CD4-positive, alpha-beta T cell treated with Interleukin-17A for 4 hours (primary cell): ENCODE data around the gene ITGB1.
"Not testable (repeated sequence)": the region's sequence is repeated elsewhere in the genome, so short reads cannot be mapped to it uniquely, and the experiment has no call there.

Source experiments
- DNase-seq: peaks from one replicate; pipeline ENCODE4 v3.0.0-alpha.2; 2020; ENCODE audit warnings: mixed read lengths

Gene ITGB1

DNA sequence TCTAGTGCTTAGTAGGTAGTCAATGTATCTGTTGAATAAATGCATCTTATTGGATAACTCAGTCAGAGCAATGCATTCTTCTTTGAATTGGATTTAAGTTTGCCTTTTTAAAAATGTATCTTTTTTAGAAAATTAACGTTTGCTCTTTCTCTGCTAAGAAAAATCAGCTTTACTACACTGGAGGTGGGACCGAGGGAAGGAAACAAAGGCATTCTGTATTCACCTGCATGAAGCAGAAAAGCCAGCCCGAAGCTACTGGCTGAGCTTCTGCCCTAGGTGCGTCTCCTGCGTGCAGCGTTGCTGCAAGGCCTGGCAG lies 22.2 kb upstream of the ITGB1 start:
- DNase-seq, result no peak

DNA sequence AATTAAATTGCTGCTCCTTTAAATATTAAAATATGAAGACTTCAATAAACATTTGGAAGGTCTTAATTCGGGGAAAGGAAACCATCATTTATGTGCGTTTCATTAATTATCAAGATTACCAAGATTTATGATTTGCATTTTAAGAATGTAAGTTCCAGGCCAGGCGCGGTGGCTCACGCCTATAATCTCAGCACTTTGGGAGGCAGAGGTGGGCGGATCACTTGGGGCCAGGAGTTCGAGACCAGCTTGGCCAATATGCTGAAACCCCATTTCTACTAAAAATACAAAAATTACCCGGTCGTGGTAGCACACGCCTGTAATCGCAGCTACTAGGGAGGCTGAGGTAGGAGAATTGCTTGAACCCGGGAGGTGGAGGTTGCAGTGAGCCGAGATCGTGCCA lies 21.7 kb upstream of the ITGB1 start:
- not testable (repeated sequence) for DNase-seq

DNA sequence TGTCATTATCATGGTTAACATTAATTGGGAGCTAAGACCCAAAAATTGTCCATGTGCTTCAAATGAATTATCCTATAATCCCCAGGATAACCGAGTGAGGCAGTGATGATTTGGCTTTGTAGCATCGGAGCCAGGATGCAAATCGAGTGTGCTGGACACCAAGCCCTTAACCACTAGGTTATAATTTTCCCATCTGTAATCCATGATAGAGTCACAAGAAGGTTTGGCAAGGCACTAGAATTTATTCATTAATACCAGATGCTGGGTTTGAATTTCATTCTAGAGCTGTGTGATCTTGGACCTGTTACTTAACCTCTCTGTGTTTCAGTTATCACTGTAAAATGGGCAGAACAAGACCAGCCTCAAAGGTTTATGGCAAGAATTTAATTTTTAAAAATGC lies 21.0 kb upstream of the ITGB1 start:
- DNase-seq, result no peak

DNA sequence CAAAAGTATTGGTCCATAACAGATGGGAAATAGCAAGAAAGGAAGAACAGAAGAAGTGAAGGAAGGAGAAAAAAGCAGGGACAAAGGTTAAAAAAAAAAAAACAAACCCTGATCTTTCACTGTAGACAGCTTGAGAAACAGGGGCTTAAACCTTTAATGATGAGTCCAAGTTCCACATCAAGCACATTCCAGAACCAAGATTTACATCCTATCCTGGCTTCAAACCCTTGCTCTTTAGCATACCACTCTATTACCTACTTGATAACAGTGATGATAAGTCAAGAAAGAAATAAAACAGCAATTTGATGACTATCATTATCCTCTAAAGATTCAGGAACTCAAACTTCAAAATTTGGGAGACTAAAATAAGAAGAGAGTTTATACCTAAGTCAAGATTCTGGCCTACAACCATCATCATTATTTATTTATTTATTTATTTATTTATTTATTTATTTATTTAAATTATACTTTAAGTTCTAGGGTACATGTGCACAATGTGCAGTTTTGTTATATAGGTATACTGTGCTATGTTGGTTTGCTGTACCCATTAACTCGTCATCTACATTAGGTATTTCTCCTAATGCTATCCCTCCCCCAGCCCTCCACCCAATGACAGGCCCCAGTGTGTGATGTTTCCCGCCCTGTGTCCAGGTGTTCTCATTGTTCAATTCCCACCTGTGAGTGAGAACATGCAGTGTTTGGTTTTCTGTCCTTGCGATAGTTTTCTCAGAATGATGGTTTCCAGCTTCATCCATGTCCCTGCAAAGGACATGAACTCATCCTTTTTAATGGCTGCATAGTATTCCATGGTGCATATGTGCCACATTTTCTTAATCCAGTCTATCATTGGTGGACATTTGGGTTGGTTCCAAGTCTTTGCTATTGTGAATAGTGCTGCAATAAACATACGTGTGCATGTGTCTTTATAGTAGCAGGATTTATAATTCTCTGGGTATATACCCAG lies 20.1 kb upstream of the ITGB1 start:
- DNase-seq, result not testable (repeated sequence)

DNA sequence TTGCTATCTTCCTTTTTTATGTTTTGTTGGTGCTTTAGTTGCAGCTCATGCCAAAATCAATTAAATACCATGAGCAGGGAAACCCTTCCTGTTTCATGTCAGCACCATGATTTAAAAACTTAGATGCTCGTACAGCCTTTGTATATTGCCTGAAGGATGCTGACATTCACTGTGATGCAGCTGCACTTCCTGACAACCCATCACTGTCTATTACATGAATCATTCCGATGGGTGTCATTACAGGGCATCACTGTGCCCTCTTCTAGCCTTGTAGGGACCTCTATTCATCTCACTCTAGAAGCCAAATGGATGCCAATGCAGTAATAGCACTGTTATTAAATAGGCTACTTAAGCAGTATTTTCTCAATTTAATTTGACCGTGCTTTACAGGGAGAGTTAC lies 18.3 kb upstream of the ITGB1 start:
- DNase-seq, result no peak

DNA sequence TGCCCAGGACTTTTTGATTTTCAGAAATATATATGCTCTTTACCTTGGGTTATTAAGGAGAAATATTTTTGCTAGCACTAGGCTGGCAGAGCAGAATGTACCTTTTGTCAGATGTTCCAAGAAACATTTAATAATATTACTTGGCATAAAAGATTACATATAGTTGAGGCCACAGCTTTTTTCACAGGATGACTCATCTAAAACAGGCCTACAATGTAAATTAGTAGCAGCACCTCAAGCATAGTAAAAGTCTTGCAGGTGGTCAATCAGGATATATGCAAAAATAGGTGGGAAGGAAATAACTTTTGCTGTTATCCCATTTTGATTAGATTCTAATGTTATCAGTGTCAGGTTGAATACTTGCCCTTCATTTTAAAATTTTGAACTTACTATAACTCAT lies 14.9 kb upstream of the ITGB1 start:
- DNase-seq, result no peak

DNA sequence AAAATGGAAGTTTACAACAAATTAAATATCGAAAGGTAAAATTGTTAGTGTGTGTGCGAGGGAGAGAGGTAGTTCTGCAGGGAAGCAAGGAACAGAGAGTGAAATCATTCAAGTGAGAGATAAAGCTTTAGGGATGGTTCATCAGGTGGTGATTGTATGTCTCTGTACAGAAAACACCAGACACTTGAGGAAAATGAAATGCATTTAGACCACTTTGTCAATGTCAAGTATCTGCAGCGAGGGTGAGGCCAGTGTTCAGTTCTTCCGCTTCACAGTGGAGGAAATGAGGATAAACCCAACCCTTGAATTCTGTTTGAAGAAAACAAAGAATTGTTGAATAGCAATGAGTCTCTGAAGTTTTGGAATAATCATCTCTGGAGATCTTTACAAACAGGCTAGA lies 14.4 kb upstream of the ITGB1 start:
- DNase-seq, result no peak

DNA sequence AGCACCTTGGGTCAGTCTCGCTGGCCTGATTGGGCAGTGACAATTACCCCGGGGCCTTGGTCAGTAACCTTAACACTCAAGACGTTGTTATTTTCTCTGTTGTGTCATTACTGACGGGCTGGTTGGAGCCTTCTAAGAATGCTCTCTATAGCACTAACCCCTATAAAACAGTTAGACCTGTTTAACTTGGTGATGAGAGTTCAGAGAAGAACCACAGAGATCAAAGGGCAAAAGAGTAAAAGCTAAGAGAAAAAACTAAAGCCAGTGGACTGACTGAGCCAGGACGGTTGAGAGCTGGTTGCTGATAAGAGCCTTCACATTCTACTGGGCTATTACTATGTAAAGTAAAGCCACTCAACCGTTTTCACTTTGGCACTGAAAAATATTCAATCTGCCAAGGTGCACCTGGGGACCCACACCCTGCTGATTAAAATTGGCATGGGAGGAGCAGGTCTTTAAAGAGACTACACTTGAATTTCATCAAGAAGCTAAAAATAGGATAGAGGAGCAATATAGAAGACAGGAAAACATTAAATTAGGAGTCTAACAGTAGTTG lies 13.6 kb upstream of the ITGB1 start:
- no peak for DNase-seq

DNA sequence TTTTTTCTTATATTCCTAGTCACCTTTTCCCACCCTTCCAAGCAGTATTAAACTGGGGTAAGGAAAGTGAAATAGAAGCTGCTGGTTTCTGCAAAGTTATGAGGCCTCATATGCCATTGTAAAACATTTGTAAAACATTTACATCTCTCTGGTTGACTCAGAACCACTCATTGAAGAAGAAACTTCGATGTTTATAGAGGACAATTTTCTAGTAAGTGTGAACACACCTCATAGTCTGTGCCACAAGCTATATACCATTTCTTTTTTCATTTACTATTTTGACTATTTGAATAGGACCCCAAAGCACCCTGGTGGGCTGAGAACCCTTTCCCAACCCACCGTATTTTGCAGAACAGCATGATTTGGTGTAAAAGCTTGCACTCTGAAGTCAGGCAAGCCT lies 12.9 kb upstream of the ITGB1 start:
- DNase-seq, result no peak

DNA sequence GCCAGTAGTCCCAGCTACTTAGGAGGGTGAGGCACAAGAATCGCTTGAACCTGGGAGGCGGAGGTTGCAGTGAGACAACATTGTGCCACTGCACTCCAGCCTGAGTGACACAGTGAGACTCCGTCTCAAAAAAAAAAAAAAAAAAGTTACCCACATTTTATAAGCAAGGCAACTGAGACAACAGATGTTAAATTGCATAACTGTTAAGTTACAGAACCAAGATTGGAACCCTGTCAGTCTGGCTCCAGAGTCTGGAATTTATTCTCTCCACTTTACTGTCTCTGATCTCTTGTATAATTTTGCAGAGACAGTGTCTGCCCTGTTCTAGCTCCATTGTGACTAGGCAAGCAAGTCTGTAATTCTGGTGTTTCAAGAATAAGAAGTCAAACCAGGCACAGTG lies 6.2 kb upstream of the ITGB1 start:
- no peak for DNase-seq

DNA sequence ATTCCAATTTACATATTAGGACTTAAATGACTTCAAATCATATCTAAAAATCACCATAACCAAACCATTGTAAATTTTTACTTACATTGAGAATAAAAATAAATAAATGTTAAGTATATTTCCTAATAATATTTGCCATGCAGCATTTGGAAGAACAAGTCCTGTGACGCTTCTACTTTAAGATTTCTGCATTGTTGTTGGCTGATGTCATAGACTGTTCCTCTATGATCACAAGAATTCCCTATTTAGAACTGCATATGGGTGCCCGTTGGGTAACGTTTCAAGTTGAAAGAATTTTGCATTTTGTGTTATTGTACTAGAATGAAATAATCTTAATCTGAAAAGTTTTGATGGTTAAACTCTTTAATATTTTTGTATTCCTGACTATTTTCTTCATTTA lies 5.1 kb upstream of the ITGB1 start:
- no peak for DNase-seq

DNA sequence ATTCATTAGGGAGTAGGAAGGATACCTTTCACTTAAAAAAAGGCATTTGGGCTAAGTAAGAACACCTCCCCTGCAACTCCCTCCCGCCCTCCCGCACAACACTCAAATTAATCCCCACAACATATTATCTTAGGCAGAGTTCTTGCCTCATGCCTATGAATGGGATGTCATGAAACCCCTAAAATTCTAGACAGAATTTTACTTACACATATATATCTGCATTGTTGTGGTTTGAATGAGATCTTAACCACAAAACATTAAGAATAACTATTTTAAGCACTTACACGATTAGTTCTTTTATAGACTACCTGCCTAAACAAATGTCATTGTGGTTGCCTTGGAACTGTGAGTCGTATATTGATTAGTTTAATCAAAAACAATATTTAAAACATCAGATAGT lies 4.5 kb upstream of the ITGB1 start:
- no peak for DNase-seq

DNA sequence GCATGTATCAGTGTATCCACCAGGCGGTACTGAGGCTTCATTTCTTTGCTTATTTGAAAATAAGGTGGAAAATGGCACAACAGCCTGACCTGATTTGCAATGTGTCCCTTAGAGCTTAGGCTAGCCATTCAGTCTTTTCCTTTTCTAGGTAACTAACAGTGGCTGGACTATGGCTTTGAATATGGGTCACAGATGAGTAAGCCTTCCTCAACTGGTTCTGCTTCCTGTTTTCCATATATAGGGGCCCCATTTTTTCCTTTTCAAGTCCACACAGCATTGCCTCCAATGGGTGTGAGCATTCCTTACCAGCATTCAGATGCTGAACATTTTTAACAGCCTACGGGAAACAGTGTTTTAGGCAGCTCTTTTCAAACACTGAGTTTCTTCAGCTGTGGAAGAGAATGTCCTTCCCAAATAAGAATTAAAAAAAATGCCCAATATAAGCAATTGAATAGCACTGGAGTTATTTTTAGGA lies 3.9 kb upstream of the ITGB1 start:
- no peak for DNase-seq

DNA sequence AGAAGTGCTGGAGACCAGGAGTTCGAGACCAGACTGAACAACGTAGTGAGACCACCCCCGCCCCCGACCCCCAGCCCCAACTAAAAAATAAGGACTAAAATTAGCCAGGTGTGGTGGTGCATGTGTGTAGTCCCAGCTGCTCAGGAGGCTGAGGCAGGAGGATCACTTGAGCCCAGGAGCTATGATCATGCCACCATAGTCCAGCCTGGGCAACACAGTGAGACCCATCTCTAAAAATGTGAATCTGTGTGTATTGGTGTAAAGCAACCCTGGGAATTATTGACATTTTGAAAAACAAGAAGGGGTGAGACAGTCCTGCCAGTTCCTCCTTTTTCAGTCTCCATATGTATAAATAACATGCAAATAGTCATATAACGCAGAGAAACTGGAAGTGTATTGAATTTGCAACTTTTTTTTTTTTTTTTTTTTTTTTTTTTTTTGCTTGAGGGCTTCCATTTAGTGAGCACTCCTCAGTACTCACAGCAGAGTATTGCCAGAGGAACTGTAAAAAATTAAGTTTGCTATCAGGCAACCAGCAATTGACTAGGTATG lies 3.4 kb upstream of the ITGB1 start:
- DNase-seq, result no peak

DNA sequence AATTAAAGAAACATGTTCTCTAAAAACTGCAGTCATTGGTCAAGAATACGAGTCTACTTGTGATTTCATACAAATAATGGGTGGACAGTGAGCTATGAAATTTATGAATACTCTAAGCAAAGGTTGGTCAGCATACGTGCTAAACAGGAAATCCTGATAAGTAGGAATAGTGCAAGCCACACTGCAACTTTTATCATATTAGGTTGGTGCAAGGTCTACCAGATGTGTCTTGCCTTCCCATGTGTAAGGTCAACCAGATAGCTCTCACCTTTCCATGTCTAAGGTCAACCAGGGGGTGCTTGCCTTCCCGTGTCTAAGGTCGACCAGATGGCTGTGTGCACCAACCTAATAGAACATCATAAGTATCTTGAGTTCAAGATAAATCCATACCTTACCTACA lies 2.0 kb upstream of the ITGB1 start:
- DNase-seq, result no peak

DNA sequence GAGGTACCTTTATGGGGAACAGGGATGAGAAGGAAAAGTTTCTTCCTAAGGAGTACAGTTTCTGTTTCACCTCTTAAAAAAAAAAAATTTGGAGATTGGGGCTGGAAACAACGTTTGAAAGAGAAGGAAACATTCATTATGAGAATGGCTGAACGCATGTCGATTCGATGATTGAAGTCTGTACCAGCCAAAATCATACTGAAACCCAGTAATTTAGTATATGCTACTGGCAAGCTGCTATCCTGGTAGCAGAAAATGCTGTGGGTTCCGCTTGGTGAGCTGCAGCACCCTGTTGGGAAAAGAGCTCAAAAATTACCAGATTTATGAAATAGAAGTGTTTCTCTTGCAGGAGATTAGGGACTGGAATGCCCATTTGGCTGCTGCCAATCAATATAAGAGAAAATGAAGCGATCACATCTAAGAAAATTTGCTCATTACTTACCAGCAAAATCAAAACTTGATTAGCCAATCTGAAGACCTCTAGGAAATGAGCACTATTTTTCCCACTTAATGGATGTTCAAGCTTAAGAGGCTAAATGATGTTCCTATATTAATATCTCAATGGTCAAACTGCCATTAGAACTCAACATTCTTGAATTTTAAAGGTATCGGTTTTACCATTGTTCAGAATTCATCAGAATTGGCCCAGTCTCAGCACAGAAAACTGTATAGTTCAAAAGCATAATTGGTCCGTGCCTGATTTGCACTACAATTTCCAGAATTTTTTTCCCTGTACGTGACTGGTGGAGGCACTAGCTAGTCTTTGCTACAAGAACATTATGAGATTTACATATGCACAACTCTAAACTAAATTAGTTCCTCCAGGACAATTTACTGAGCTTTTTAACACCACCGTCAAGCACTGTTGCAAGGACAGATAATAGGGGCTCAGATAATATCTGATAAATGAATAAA lies 1.2 kb upstream of the ITGB1 start:
- DNase-seq, result no peak

DNA sequence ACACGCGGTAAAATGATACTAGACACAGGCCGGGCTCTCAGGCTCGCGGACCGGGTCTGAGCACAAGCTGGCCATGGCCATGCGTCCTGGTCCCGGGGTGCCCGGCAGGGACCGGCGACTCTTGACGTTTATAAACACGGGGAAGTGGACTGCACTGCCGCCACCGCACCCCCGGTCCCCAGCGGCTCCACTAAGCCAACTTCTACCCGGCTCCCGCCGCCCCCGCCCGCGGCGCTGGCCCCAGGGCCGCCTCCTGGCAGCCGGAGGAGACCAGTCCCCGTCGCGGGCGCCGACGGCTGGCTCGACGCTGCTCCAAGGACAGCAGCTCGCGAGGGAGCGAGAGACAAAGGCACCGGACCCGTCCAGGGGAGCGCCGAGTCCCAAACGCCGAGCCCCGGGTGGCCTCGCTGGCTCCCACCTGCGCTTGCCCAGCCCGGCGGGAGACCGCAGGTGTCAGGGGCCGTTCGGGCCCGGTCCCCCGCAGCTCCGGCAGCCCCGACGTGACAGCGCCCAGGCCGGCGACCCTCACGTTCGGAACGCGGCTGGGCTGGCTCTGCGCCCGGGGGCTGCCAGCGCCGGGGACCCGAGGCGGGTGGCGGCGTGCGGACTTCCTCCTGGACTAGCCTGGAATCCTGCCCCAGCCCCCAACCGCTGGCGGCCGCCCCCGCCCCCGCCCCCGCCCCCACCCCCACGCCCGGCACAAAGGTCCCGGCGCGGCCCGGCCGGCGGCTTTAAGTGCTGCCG lies 517 bp downstream of the ITGB1 start:
- peak; percentile 52 for DNase-seq

DNA sequence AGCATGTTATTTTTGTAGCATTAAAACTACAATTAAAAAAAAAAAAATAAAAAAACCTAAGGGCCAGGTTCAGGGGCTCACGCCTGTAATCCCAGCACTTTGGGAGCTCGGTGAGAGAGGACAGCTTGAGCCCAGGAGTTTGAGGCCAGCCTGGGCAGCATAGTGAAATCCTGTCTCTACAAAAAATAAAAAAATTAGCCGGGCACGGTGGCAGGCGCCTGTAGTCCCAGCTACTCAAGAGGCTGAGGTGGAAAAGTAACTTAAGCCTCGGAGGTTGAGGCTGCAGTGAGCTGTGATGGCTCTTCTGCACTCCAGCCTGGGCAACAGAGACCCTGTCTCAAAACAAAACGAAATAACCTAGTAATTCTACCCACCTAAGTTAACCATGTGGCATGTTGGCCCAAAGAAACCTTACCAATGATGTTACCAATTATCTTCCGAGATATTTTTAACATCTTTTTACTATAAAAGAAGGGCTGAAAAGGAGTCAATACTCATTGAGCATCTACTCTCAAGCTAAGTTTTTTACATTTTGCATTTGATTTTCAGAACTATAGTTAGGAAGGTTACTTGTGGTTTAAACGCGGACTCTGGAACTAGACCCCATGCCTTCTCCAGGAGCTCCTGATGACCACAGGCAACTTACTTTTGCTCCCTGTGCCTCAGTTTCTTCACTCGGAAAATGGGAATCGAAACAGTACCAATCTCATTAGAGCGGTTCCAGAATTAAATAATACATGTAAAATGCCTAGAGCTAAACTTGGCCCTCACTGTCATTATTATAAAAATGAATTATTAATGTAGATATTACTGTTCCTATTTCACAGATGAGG lies 1.4 kb downstream of the ITGB1 start:
- DNase-seq, result no peak

DNA sequence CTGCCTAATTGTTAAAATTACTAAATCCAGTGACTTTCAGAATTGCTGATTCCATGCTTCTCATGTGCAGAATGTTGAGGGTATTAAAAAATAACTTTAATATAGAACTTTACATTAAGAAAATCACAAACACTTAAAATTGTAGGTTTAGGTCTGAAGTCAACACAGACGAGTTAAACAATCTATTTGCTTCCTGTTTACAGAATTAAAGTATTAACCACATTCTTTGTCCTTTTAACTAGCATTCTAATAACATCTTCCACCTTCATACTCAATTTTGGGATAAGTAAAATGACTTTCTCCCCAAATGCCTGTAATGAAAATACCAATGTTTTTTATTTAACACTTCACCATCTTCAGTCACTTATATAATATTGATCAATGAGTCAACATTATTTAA lies 2.2 kb downstream of the ITGB1 start:
- DNase-seq, result no peak

DNA sequence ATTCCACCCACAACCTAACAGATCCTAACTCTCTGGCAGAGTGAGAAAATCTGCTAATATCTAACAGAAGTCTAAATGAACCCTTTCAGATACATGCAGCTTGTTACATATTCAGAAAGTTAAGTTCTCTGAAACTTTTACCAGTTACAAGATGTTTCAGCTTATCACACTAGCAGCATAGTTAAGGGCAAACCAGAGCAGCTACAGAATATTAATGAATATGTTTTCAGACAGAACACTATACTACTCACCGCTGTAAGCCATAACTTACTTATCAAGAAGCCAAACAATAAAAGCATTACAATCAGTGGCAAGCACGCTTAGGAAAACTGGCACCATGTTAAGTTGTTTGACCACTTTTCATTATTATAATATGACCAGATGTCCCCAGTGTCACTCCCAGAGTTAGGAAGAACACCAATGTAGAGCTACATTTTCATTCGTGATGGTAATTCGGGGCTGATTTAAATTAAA lies 2.7 kb downstream of the ITGB1 start:
- no peak for DNase-seq

DNA sequence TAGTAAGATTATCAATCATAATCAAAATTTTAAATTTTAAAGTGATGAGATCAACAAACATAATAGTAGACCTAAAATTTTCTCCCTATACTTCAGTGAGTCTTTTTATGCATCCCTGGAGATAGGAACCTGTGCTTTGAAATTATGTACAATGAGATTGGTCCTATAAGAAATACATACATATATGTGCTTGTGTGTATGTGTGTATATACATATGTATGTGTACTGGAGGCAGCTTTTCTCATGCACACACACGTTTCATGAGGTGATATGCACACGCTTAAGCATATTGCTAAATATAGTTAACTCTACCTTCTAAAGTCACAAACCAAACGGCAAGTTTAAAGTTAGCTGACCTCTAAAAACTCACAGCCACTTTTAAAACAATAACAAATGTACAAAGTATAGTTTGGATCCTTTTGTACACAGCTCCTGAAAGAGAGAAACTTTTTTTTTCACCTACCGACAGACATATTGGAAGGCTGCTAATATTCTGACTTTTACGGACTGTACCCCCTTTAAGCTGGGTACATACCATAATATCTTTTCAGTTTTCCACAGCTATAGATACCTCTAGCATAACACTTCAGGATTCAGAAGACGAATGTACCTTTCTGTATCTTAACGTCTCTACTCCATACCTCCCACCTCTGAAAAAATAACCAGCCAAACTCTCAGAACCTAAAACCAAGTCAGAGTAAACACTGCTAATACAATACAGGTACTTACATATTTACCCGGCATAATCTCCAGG lies 3.3 kb downstream of the ITGB1 start:
- no peak for DNase-seq
